ENCODE data around the gene TENM3.

The TENM3 gene

DNA sequence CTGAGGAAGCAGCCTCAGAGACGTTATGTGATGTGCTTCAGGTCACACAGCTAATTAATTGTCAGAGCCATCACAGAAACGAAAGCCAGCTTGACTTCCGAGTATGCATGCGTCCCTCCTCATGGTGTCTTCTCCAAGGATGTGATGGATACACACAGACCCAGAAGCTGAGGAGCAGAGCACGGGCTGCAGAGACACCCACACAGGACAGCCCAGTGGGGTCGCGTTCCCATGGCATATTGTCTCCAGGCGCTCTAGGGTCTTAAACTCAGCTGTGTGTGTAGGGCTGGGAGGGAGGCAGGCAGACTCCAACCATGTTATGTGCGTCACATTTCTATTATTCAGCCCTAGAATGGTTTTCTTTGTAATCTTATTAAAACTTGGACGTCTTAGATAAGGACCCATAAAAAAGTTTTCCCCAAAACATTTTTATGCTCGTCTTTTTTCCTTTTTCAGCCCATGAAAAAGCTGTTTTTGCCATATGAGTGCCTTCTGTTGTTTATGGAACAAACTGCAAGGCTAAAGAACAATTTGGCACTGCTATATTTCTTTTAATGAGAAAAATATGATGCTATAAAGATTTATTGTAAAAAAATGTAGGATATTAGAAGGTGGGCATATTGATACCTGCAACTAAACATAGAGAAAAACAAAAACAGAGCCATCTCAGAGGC is 48.5 kb downstream of the TENM3 start:
- DNase-seq, result no peak

DNA sequence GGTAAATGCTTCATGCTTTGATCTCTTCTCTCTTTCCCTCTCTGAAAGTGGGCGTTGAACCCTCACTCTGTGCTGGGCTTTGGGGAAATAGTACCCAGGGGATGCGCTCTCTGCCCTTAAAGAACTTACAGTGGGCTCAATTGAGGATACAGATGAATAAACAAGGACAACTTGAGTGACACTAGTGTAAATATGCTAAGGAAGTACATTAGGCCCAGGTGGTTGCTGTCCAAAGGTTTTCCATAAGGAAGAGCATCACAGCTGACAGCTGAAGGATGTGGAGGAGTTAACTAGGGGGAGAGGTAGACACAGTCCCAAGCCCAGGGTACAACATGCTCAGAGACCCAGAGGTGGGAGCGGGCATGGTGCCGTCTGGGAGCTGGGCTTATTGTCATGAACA is 49.4 kb downstream of the TENM3 start:
- no peak for DNase-seq

- DNase-seq, result no peak
These were observed 50.6 kb downstream of the TENM3 start for GRCh38 chr4:182293691-182294255.

- no peak for DNase-seq
These were observed 51.2 kb downstream of the TENM3 start for GRCh38 chr4:182294451-182294850.

GRCh38 chr4:182297659-182298058 is 54.5 kb downstream of the TENM3 start:
- DNase-seq, result no peak

- DNase-seq, result no peak
These were observed 58.5 kb downstream of the TENM3 start for GRCh38 chr4:182301736-182302135.

GRCh38 chr4:182303847-182304246 is 60.6 kb downstream of the TENM3 start:
- no peak for DNase-seq

DNA sequence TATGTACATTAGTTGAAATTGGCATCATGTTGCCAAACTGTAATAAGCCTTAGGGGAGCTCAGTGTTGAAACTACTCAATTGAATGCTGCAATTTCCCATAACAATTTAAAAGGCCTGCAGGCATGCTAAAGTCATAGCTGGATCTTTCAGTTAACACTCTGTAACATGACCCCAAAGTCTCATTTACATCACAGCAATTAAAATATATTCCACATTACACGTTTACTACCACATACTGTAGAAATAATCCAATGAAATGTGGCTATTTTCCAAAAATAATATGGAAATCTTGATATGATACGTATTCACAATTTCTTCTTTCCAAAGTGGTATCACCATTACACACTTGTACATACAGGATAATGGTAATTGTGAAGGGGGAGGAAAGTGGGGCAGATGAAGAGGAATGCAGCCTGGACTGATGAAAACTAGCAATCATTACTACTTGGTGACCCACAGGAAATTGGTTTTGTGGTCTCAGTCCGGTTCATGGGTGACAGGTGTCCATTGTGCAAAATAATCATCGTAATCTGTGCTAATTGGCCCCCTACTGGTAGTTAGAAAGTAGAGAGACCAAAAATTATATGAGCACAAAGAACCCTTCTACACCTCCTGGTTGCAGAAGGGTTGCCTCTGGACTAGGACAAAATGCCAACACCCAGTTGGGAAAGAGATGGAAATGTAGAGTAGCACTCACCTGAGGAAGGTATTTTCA is 63.7 kb downstream of the TENM3 start:
- no peak for DNase-seq

DNA sequence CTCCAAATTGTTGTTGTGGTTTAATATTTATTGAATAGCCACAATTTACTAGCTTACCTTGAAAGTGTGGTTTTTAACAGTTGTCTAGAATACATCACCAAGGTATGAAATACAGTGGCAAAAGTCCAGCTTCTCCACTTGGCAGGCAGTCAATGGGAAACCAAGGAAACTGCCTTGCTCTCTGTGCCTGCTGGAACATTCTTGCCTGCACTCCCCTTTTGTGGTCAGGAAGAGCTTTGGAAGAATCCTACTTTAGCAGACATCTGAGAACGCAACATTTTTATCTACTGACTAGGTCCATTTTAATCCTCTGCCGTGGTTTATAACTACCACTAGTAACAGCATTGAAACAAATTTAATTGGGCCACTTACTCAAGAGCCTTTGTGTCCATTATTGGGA is 64.5 kb downstream of the TENM3 start:
- DNase-seq, result no peak

- no peak for DNase-seq
These were observed 66.7 kb downstream of the TENM3 start for GRCh38 chr4:182309877-182310276.

DNA sequence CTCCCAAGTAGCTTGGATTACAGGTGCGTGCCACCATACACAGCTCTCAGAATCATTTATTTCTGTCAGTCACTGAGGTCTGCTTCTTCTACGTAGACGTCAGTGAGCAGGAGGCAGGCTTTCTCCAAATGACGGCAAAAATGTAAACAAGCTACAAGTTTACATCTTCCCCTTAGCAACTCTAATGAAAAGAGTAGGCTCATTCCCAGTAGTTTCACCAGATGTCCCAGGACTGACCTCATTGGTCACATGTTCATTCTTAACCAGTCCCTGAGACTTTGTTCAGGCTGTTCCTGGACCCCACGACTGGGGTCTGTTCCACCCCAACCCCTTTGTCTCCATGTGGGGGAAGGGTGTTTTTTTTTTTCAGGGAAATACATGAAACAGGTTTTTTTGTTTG is 67.1 kb downstream of the TENM3 start:
- DNase-seq, result no peak

DNA sequence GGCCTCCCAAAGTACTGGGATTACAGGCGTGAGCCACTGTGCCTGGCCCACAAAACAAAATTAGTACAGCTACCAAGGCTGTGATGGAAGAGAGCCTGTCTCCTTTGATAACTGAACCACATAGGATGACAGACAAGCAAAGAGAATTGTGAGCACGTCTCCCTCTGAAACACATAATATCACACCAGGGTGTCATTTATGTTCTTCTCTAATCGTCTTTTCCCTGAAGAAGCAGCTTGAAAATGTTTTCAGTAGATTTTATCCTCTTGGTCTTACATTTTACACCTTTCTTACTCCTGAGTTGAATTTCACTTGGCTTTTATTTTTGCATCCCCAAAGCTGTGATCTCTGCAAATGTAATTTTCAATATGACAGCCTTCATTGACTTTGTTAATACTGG is 67.8 kb downstream of the TENM3 start:
- no peak for DNase-seq

DNA sequence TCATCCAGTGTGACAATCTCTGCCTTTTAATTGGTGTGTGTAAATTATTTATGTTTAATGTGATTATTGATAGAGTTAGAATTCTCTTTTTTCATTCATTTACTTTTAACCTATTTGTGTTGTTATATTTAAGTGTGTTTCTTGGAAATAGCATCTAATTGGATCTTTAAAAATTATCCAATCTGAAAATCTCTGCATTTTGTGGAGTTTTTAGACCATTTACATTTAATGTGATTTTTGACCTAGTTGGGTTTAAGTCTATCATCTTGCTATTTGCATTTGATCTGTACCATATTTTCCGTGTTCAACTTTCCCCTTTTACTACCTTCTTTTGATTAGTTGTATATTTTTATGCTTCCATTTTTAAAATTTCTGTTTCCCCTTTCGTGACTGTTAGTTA is 71.3 kb downstream of the TENM3 start:
- DNase-seq, result no peak

DNA sequence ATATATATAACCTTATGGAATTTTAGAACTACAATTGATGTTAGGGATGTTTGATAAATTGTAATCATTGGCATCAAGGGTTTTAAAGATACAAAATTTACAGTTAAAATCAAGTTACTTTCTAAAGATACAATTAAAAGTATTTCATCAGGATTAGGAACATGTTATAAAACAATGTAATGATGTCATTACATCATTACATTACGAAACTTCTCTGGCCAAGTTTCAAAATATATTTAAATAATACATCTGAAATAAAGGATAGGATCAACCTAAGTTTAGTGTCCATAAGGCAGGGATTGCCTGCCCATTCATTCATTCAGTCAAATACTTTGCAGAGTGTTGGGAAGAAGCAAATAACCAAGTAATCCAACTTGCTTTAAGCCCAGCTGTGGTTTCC is 75.1 kb downstream of the TENM3 start:
- DNase-seq, result no peak

- DNase-seq, result no peak
These were observed 76.9 kb downstream of the TENM3 start for GRCh38 chr4:182320092-182320491.

DNA sequence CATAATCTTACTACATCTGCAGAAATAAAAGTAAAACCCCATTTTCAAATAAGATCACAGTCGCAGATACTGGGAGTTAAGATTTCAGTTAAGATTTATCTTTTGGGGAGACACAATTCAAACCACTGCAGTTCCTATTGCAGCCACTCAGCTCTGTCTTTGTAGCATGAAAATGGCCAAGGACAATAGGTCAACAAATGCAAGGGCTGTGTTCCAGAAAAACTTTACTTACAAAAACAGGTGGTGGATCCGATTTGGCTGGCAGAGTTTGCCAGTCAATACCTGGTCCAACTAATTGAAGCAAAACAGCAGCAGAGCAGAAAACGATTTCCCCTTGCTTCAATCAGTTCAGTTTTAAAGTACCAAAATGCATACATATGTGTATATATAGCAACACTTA is 77.4 kb downstream of the TENM3 start:
- no peak for DNase-seq

GRCh38 chr4:182324282-182324681 is 81.1 kb downstream of the TENM3 start:
- no peak for DNase-seq

DNA sequence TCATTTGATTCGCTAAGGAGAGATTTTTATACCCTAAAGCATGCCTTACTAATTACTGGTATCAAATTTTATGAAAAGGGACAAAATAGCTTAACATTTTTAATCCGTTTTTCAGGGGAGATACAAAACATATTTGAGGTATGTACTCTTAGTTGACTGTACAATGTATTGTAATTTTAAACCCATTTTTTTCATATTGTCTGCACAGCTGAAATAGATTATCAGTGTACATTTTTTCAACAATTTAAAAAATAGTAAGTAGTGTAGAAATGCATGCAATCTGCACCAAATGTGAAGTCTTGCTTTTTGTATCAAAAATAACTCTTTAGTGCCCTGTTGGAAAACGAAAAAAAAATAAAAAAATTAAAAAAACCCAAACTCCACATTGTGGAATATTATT is 82.2 kb downstream of the TENM3 start:
- DNase-seq, result no peak

DNA sequence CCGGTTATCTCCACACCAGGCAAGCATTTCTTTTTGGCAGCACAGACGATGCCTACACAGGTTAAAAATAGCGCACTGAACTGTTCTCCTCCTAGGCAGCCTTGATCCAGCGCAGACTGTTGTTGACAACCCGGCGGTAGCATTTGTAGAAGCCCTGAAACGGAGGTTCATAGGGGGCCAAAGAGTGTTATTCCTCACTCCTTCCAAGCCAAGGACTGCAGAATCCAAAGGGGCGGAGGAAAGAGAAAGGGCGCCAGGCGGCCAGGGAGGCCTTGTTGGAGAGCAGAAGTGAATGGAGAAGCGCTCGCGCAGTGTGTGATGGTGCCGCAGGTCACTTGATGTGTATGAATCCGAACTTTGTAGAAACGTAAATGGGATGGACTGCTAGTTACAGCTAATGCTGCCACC is 82.7 kb downstream of the TENM3 start:
- no peak for DNase-seq

DNA sequence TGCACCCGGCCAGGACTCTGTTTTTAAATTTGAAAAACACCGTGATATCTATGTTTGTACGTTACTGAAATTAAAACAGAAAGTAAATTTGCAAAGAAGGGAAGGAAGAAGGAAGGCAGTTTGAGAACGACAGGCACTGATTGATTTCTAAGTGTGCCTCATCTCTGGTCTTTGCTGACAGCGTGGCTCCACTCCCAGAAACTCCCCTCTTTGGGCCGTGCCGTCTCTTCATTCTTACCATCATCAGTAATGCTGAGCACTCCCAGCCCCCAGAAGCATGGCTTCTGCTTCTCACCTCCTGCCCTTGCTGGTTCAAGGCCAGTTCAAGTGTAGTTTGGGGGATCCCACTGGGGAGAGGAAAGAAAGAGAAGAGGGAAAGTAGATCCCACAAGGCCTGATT is 85.3 kb downstream of the TENM3 start:
- no peak for DNase-seq

- no peak for DNase-seq
These were observed 94.2 kb downstream of the TENM3 start for GRCh38 chr4:182337366-182337765.

- DNase-seq, result no peak
These were observed 94.9 kb downstream of the TENM3 start for GRCh38 chr4:182338063-182338462.

GRCh38 chr4:182338746-182339145 is 95.5 kb downstream of the TENM3 start:
- DNase-seq, result no peak

DNA sequence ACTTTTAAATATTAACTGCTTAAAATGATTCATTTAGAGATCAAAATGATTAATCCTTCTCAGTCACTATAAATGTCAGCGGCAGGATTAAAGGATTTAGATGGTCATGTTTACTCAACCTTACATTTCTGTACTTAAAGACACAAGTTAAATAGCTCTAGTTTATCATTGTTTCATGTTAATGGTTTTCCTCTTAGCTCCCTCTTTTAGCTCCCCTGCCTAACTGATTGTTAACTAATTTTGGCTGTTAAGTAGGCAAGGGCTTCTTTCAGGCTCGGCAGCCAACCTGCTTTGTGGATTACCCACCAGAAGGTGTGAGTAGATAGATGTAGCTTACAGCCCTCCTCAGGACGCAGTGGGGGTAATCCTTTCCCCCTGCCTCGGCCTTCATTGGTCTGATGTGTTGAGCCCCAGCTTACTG is 96.0 kb downstream of the TENM3 start:
- no peak for DNase-seq

DNA sequence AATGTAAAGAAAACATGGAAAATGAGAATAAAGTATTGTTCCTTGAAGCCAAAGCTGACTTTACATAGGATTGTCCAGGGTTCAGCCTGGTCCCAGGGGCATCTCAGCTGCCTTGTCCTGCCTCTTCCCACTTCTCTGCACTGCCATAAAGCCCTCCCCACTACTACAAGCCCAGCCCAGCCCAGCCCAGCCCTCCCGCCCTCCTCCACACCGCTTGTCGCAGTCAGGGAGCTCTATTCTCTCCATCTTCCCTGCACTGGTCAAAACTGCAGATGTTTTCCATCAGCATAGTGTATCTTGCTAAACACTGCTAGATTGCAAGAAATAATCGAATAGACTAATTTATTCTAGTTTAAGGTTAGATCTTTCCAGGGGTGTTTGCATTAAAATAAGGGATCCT is 100.3 kb downstream of the TENM3 start:
- no peak for DNase-seq
